GM12891 (cell line): Measurements from ENCODE around the gene FNDC11.
"Not testable (repeated sequence)": the region's sequence is repeated elsewhere in the genome, so short reads cannot be mapped to it uniquely, and the experiment has no call there.

Experiments used
- DNase-seq: peaks from one replicate; pipeline ENCODE4 v3.0.0; 2011; ENCODE audit warnings: low spot score; ENCODE audit not compliant: insufficient read length
- FAIRE-seq: peaks from 2 replicates; lab custom pipeline; 2011; peaks lifted over from hg19 to GRCh38; lab: Jason Lieb, UNC
- PAX5 ChIP-seq: IDR thresholded peaks from 2 replicates; pipeline ENCODE4 v1.6.1; 2011; ENCODE audit warnings: low read length, moderate library complexity, mild to moderate bottlenecking; ENCODE audit not compliant: insufficient read depth, severe bottlenecking
- POLR2A ChIP-seq: IDR thresholded peaks from 2 replicates; pipeline ENCODE4 v1.6.1; 2011; ENCODE audit warnings: low read depth, low read length, control low read depth
- POLR2AphosphoS5 ChIP-seq: IDR thresholded peaks from 2 replicates; pipeline ENCODE4 v1.6.1; 2011; ENCODE audit warnings: low read depth, low read length, control low read depth
- POU2F2 ChIP-seq: IDR thresholded peaks from 2 replicates; pipeline ENCODE4 v1.6.1; 2011; ENCODE audit warnings: low read depth, mild to moderate bottlenecking, control low read depth, low read length, moderate library complexity
- SPI1 ChIP-seq: IDR thresholded peaks from 2 replicates; pipeline ENCODE4 v1.6.1; 2011; ENCODE audit warnings: low read depth, low read length, control low read depth
- TAF1 ChIP-seq: IDR thresholded peaks from 2 replicates; pipeline ENCODE4 v1.6.1; 2011; ENCODE audit warnings: low read depth, low read length, control low read depth

The FNDC11 gene

GRCh38 chr20:63566395-63567135 is 12.6 kb downstream of the FNDC11 start:
- FAIRE-seq (peak; percentile 98), DNase-seq (no peak)
- TF ChIP-seq POLR2AphosphoS5 (no peak), POU2F2 (no peak), PAX5 (no peak), POLR2A (no peak), SPI1 (no peak), TAF1 (no peak)

GRCh38 chr20:63567136-63567385 is 13.1 kb downstream of the FNDC11 start:
- TF ChIP-seq POLR2AphosphoS5 = 0 out of 2 replicates have a peak, but pooled peaks have one; percentile 30
- no peak for TF ChIP-seq SPI1
- DNase-seq (peak; percentile 48), FAIRE-seq (no peak)

GRCh38 chr20:63567386-63568169 is 13.6 kb downstream of the FNDC11 start:
- TF ChIP-seq POU2F2 = 0 out of 2 replicates have a peak, but pooled peaks have one; percentile 10
- TF ChIP-seq TAF1 = no peak
- peak; percentile 32; the same call in 1 of the 2 replicates for TF ChIP-seq SPI1
- FAIRE-seq (peak; percentile 96), DNase-seq (peak; percentile 76)

- DNase-seq (no peak), FAIRE-seq (no peak)
- no peak for TF ChIP-seq PAX5
- TF ChIP-seq POLR2A = no peak
- no peak for TF ChIP-seq SPI1
- peak; percentile 29; the same call in 1 of the 2 replicates for TF ChIP-seq POLR2AphosphoS5
- TF ChIP-seq TAF1 = no peak
- no peak for TF ChIP-seq POU2F2
Measured at GRCh38 chr20:63568170-63568981, 14.4 kb downstream of the FNDC11 start.

GRCh38 chr20:63568986-63569949 is 15.3 kb downstream of the FNDC11 start:
- no peak for TF ChIP-seq POLR2A
- TF ChIP-seq POLR2AphosphoS5 = no peak
- TF ChIP-seq PAX5 = no peak
- TF ChIP-seq SPI1 = no peak
- TF ChIP-seq POU2F2 = no peak
- TF ChIP-seq TAF1 = no peak
- no peak for FAIRE-seq
- no peak for DNase-seq

- TF ChIP-seq TAF1 (no peak), POU2F2 (no peak), POLR2AphosphoS5 (no peak), PAX5 (no peak), POLR2A (no peak), SPI1 (no peak)
- no peak for DNase-seq
- no peak for FAIRE-seq
Measured at GRCh38 chr20:63570281-63571086, 16.5 kb downstream of the FNDC11 start.

- not testable (repeated sequence) for FAIRE-seq
Measured at GRCh38 chr20:63571087-63571478, 17.1 kb downstream of the FNDC11 start.

GRCh38 chr20:63572071-63572787 is 18.3 kb downstream of the FNDC11 start:
- no peak for TF ChIP-seq POLR2A
- TF ChIP-seq POU2F2 = no peak
- TF ChIP-seq PAX5 = no peak
- no peak for TF ChIP-seq TAF1
- no peak for TF ChIP-seq POLR2AphosphoS5
- TF ChIP-seq SPI1 = no peak
- DNase-seq (no peak), FAIRE-seq (no peak)

More at GRCh38 chr20:63571087-63571478, 17.1 kb downstream of the FNDC11 start:
- DNase-seq = not testable (repeated sequence)
